K562 (cell line): ENCODE measurements around the gene DIP2C.

Experiments
- ETS1 ChIP-seq: conservative IDR thresholded peaks from 2 replicates; pipeline ENCODE4 v1.6.1; 2011; ENCODE audit warnings: low read depth, mild to moderate bottlenecking, low read length; ENCODE audit not compliant: control insufficient read depth
- JUND ChIP-seq, 2 experiments: IDR thresholded peaks; 2 replicates in 1 of 2; 3 replicates in 1 of 2; pipeline ENCODE4 v1.6.1; 2011; ENCODE audit warnings: borderline replicate concordance in 2 of 2, low read depth in 2 of 2, low read length in 2 of 2, improper control_type of control experiment in 1 of 2, missing biosample characterization in 1 of 2, missing genetic modification characterization in 1 of 2, missing genetic modification reagents in 1 of 2
- SIX5 ChIP-seq, 2 experiments: IDR thresholded peaks; 2 replicates each; pipeline ENCODE4 v1.6.1; 2011; ENCODE audit warnings: low read length in 2 of 2, borderline replicate concordance in 1 of 2, low read depth in 1 of 2, mild to moderate bottlenecking in 1 of 2, moderate library complexity in 1 of 2; ENCODE audit not compliant: insufficient read depth in 1 of 2
- SMAD1 ChIP-seq: fragments of 150-350 bp; IDR thresholded peaks from 2 replicates; pipeline ENCODE4 v1.6.1; 2014; ENCODE audit warnings: low read length, low read depth; ENCODE audit not compliant: partially characterized antibody
- SMAD3 ChIP-seq: fragments of 450-650 bp; formaldehyde crosslinking; conservative IDR thresholded peaks from 2 replicates; pipeline ENCODE4 v1.4.0; 2020; ENCODE audit warnings: mild to moderate bottlenecking

- TF ChIP-seq SMAD3 (CRISPR knock-in tag) (no peak), SIX5 (IDR thresholded peaks at IDR 0.05; ENCODE audit: borderline replicate concordance in 1 of 2, insufficient read depth in 1 of 2, low read depth in 1 of 2, low read length in 2 of 2) (no peak), ETS1 (no peak), JUND (IDR thresholded peaks at IDR 0.05; ENCODE audit: borderline replicate concordance, low read depth, low read length) (no peak), JUND (tag; IDR thresholded peaks at IDR 0.05; ENCODE audit: borderline replicate concordance, low read depth, low read length) (no peak), SMAD1 (no peak)
Observed at GRCh38 chr10:452512-453426, 236.7 kb downstream of the DIP2C start.
